Measurements from ENCODE around the gene SYNRG.

- TF ChIP-seq POLR2AphosphoS5 (IDR thresholded peaks at IDR 0.05; ENCODE audit: low read depth, low read length) (no peak), POLR2A (IDR thresholded peaks at IDR 0.05; ENCODE audit: low read depth, low read length) (no peak)
Measured at GRCh38 chr17:37574427-37574826, 34.8 kb downstream of the SYNRG start.
